Activated T-cell treated with anti-CD3 and anti-CD28 coated beads for 24 hours (primary cell): ENCODE results near the gene KLC1.
A peak's percentile ranks its signal among the peaks of the same experiment; 100 is the strongest.

Source experiments
- DNase-seq: peaks from one replicate; pipeline ENCODE4 v3.0.0-alpha.2; 2020; ENCODE audit warnings: low read depth

KLC1 gene

DNA sequence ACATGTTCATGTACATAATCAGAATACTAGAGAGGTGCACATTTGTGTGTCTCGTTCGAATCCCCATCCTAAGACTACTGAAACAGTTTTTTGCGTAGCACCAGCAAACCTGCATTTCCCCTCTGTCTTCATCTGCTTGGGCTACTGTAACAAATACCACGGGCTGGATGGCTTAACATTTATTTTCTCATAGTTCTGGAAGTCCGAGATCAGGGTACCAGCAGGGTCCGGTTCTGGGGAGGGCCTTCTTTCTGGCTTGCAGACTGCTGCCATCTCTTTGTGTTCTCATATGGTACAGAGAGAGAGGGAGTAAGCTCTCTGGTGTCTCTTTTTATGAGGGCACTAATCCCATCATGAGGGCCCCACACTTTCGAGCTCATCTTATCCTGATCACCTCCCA, 30.6 kb downstream of the KLC1 start:
- no peak for DNase-seq

- DNase-seq: no peak
Observed at GRCh38 chr14:103662029-103662428, 33.0 kb downstream of the KLC1 start.

DNA sequence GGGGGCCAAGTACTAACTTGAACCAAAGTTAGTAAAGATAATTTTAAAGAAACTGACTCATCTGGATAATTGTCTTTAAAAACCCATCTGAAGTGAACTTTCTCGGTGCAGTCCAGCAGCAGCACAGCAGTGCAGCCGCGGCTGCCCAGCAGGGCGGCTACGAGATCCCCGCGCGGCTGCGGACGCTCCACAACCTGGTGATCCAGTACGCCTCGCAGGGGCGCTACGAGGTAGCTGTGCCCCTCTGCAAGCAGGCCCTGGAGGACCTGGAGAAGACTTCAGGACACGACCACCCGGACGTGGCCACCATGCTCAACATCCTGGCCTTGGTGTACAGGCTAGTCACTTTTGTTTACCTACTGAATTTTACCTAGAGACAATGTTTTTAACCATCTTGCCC, 33.6 kb downstream of the KLC1 start:
- no peak for DNase-seq

DNA sequence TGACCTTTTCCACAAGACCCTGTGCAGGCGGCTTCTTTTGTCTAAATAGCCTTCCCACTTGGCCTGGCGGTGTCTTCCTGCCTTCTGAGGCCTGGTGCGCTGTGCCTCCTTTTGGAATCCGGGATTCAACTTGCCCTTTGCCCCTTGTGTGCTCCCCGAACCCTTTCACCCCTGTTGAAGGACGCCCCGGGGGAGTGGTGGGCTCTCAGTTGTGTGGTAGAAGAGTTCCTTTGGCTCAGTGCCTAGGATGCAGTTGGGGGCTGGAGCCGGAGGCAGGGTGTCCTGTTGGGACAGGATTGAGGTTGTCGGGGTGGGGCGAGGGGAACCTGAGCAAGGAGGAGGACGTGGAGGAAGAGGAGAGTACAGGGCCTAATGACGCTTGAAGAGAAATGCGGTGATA, 34.5 kb downstream of the KLC1 start:
- no peak for DNase-seq

- DNase-seq: no peak
Observed at GRCh38 chr14:103667671-103668070, 38.7 kb downstream of the KLC1 start.

- no peak for DNase-seq
Observed at GRCh38 chr14:103668117-103668516, 39.1 kb downstream of the KLC1 start.

- DNase-seq: no peak
Observed at GRCh38 chr14:103669370-103669769, 40.4 kb downstream of the KLC1 start.

DNA sequence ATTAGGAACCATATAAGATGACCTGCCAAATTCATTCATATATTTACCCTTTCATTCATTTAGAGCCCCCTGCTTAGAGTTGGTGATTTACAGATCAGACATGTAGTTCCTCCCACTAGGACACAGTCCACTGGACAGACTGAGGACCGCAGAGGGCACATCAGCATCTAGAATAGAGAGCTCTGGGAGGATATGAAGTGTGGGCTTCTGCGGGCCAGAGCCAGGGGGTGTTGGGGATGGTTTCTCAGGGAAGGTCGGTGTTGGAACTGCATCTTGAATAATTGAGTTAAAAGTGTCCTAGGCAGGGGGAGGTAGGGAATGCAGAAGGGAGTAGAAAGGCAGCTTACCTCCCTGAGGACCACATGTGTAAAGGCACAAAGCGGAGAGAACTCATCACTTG, 42.9 kb downstream of the KLC1 start:
- no peak for DNase-seq

GRCh38 chr14:103675957-103676356, 46.9 kb downstream of the KLC1 start:
- DNase-seq: no peak

- DNase-seq: no peak
Observed at GRCh38 chr14:103676881-103677675, 48.1 kb downstream of the KLC1 start.

- peak; percentile 17 for DNase-seq
Observed at GRCh38 chr14:103679351-103679750, 50.3 kb downstream of the KLC1 start.

- DNase-seq: no peak
Observed at GRCh38 chr14:103680491-103681231, 51.6 kb downstream of the KLC1 start.

GRCh38 chr14:103683139-103683538, 54.1 kb downstream of the KLC1 start:
- no peak for DNase-seq

- DNase-seq: no peak
Observed at GRCh38 chr14:103684471-103684870, 55.5 kb downstream of the KLC1 start.

GRCh38 chr14:103684871-103685270, 55.9 kb downstream of the KLC1 start:
- DNase-seq: no peak

GRCh38 chr14:103685276-103686211, 56.5 kb downstream of the KLC1 start:
- no peak for DNase-seq

DNA sequence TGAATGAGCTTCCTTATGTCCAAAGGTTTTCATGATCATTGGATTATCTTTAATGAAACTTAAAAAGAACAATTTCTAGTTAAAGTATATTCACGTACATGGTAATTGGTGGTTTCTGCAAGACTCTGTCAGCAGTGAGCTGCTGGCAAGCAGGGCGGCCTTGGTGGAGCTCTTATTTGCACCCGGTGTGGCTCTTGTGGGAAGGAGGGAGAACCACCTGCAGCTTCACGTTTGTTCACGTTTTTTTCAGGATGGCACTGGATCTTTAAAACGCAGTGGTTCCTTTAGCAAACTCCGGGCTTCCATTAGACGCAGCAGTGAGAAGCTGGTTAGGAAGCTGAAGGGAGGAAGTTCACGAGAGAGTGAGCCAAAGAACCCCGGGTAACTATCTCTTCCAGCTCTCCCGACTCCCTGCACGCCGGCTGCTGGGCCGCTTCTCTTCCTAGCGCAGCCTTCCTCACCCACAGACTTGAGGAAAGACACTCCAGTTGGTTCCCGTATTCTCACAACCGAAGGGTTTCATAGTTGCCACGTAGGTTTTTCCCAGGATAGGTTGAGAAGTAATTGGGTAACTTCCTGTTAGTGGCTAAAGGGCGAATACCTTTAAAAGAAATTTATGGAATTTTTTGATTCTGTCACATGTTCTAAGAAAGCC, 57.9 kb downstream of the KLC1 start:
- no peak for DNase-seq

- DNase-seq: no peak
Observed at GRCh38 chr14:103687712-103688111, 58.7 kb downstream of the KLC1 start.

GRCh38 chr14:103688441-103688840, 59.4 kb downstream of the KLC1 start:
- no peak for DNase-seq

DNA sequence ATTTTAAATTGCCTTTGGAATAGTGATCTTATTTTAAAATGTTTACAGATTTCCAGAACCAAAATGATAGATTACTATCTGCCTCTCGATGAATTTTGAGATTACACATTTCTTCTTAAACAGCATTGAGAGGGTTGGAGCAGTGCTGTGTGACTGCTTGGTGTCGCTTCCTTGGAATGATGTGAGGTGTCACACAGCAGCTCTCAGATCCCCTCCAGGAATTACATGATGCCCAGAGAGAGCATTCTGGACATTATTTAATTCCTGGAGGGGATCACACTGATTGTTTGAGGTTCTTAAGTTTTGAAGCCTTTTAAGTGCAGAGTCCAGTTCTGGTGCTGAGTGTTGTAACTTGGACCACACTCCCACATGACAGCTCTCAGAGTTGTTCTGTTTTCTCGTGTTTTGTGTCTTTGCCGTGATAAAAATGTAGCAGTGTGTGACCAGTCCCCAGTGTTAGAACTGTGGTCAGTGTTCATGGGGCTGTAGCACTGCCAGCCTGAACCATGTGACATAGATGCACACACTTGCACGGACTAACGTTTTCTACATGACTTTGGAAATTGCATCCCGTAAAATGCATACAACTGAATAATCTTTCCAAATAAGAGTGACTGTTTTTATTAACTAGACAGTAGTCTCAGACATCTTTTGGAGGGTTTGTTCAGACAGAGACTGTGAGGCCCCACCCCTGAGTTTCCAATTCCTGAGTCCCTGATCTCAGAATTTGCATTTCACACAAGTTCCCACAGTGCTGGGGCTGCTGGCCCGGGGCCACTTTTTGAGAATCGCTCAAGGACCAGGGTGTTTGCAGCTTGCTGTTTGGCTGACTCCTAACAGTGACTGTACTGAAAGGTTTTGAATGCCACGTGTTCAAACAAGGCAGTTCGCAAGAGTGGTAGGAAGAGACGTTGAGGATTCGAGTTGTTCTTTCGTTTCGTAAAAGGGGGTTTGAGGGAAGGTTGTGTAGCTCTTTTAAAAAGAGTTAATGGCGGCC, 60.2 kb downstream of the KLC1 start:
- DNase-seq: no peak

GRCh38 chr14:103690332-103690731, 61.3 kb downstream of the KLC1 start:
- DNase-seq: no peak
